Mammary epithelial cell (primary cell): ENCODE measurements around the gene KCTD7.
"Not testable (repeated sequence)": the region's sequence is repeated elsewhere in the genome, so short reads cannot be mapped to it uniquely, and the experiment has no call there.

Experiments used
- EZH2 ChIP-seq: IDR thresholded peaks from 2 replicates; pipeline ENCODE4 v1.6.1; 2012; ENCODE audit warnings: low read length, inconsistent platforms, borderline replicate concordance
- TF ChIP-seq, protein P1 (sequence below), 2 donors: IDR thresholded peaks in 1 of 2; conservative IDR thresholded peaks in 1 of 2; 2 replicates each; pipeline ENCODE4 v1.5.1; 2011 to 2012; ENCODE audit warnings: inconsistent platforms in 2 of 2, low read length in 2 of 2, mild to moderate bottlenecking in 2 of 2, control low read depth in 1 of 2, low read depth in 1 of 2; ENCODE audit not compliant: insufficient read depth in 1 of 2; ENCODE audit errors: extremely low read depth in 1 of 2

DNA sequence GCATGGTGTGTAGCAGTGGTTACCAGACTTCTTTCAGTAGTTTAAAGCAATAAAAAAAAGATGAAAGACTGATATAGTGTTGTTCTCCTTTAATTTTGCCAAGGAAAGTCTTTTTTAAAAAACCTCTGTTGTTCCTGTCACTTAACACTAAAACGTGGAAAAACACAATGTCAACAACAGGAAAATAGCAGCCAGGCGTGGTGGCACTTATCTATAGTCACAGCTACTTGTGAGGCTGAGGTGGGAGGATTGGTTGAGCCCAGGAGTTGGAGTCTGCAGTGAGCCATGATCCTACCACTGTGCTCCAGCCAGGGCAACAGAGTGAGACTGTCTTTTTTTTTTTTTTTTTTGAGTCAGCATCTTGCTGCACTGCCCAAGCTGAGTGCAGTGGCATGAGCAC is 42.8 kb downstream of the KCTD7 start:
- TF ChIP-seq, protein P1, sequence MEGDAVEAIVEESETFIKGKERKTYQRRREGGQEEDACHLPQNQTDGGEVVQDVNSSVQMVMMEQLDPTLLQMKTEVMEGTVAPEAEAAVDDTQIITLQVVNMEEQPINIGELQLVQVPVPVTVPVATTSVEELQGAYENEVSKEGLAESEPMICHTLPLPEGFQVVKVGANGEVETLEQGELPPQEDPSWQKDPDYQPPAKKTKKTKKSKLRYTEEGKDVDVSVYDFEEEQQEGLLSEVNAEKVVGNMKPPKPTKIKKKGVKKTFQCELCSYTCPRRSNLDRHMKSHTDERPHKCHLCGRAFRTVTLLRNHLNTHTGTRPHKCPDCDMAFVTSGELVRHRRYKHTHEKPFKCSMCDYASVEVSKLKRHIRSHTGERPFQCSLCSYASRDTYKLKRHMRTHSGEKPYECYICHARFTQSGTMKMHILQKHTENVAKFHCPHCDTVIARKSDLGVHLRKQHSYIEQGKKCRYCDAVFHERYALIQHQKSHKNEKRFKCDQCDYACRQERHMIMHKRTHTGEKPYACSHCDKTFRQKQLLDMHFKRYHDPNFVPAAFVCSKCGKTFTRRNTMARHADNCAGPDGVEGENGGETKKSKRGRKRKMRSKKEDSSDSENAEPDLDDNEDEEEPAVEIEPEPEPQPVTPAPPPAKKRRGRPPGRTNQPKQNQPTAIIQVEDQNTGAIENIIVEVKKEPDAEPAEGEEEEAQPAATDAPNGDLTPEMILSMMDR (conservative IDR thresholded peaks at IDR 0.05 in 1 of 2, IDR thresholded peaks at IDR 0.05 in 1 of 2; ENCODE audit: extremely low read depth in 1 of 2, insufficient read depth in 1 of 2, low read depth in 1 of 2, low read length in 2 of 2): not testable (repeated sequence)
- TF ChIP-seq EZH2: not testable (repeated sequence)
